ENCODE data around the gene MS4A7. TPM values are rescaled to one million over a fixed set of nuclear protein-coding genes. Genes with fewer than 3 reads are reported as not detected.

The MS4A7 gene
- total and polyA plus RNA-seq, 2 of the 4 experiments (the other 2 are of a cell fraction) = not detected

DNA sequence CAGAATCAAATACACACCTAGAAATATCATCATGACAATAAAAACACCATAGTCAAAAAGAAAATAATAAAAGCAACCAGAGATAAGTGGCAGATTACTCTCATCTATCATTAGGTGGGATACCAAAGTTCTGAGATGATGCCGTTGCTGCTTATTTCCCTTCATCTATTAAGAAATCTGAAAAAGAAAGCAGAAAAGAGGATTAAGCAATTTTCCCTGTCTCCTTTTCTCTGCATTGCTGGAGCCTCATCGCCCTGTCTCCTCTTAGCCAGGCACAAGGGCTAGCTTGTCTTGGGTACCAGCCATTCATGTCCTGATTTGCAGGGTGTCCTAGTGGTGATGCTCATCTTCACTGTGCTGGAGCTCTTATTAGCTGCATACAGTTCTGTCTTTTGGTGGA is 14.0 kb downstream of the MS4A7 start:
- no peaks in the 10 kb centered on the region for H3K79me1 ChIP-seq (ENCODE audit: low read depth in 1 of 2, low read length in 2 of 2)
- no peak overlapping the region for H3K18ac ChIP-seq (ENCODE audit: low read depth, low read length)
- no peaks in the 10 kb centered on the region for H3K36me3 ChIP-seq (ENCODE audit: control insufficient read depth, insufficient read depth, low read length)
- no peak overlapping the region for H2BK15ac ChIP-seq (ENCODE audit: low read depth, low read length)
- no peak overlapping the region for H3K4ac ChIP-seq (ENCODE audit: low read depth, low read length)
- no peak overlapping the region for H3K9ac ChIP-seq (ENCODE audit: low read depth, low read length)
- no peak overlapping the region for H4K91ac ChIP-seq (ENCODE audit: insufficient read depth, low read depth, low read length)
- H2AK9ac ChIP-seq (replicated peaks; ENCODE audit: low read depth, low read length, poor library complexity) = no peak overlapping the region
- no peak overlapping the region for H2AFZ ChIP-seq (replicated peaks; ENCODE audit: low read length, poor library complexity)
- H3K4me3 ChIP-seq (ENCODE audit: insufficient read depth, low read depth, low read length) = no peak overlapping the region
- no peaks in the 10 kb centered on the region for H4K20me1 ChIP-seq (ENCODE audit: insufficient read depth, low read length)
- intact Hi-C loops (cut with micrococcal nuclease) = no loop called here
- no peak overlapping the region for H3K14ac ChIP-seq (replicated peaks; ENCODE audit: low read depth, low read length)
- BruUV-seq (replicated peaks) = no TSS peak
- no peak for ATAC-seq (ENCODE audit: low read depth)
- no peak overlapping the region for H3K27ac ChIP-seq (ENCODE audit: insufficient read depth, low read length)
- no peak overlapping the region for H3K4me2 ChIP-seq (ENCODE audit: low read depth, low read length)
- no peaks in the 10 kb centered on the region for H3K4me1 ChIP-seq (ENCODE audit: control insufficient read depth, insufficient read depth, low read length)
- H2BK20ac ChIP-seq (ENCODE audit: low read depth, low read length) = no peak overlapping the region
- no peak overlapping the region for H3K23ac ChIP-seq (ENCODE audit: low read depth, low read length)
- no peaks in the 10 kb centered on the region for H3K27me3 ChIP-seq (ENCODE audit: control insufficient read depth, insufficient read depth, low read length)
- POLR2A ChIA-PET (ENCODE audit: unreplicated experiment) = no interaction called here
- no peak overlapping the region for H4K8ac ChIP-seq (ENCODE audit: low read depth in 2 of 2, low read length in 2 of 2)
- peaks cover 9% of the 10 kb centered on the region for H3K9me3 ChIP-seq (ENCODE audit: control insufficient read depth, insufficient read depth, low read length)
- no peak overlapping the region for H2AK5ac ChIP-seq (ENCODE audit: low read depth, low read length)
- no peaks in the 10 kb centered on the region for H3K9me1 ChIP-seq (ENCODE audit: insufficient read depth, low read length)
- WGBS, 2 experiments (ENCODE audit: extremely low coverage in 2 of 2, insufficient read length in 1 of 2) = no CpG with 5 or more reads among the region's 2 CpGs
- CTCF ChIA-PET = no interaction called here
- no peak overlapping the region for H3K56ac ChIP-seq (ENCODE audit: extremely low read depth, insufficient read depth, low read length)
- no peak overlapping the region for H2BK5ac ChIP-seq (ENCODE audit: low read depth, low read length, poor library complexity, severe bottlenecking)
- dilution Hi-C loops (cut with HindIII; ENCODE audit: low sequenced_read_pairs, unreplicated experiment) = no loop called here
- DNase-seq = no peak
- no peak overlapping the region for H4K5ac ChIP-seq (ENCODE audit: low read depth, low read length)
- no peak overlapping the region for H2BK120ac ChIP-seq (ENCODE audit: low read depth, low read length)
- TF ChIP-seq MXI1 (IDR thresholded peaks at IDR 0.05; ENCODE audit: borderline replicate concordance, low read depth, low read length) (no peak), RFX5 (IDR thresholded peaks at IDR 0.05; ENCODE audit: low read depth, low read length) (no peak), BHLHE40 (IDR thresholded peaks at IDR 0.05; ENCODE audit: low read depth, low read length) (no peak), MAFK (IDR thresholded peaks at IDR 0.05; ENCODE audit: low read depth, low read length) (no peak), CEBPB (IDR thresholded peaks at IDR 0.05; ENCODE audit: low read depth, low read length) (no peak), FOS (IDR thresholded peaks at IDR 0.05; ENCODE audit: low read depth, low read length) (no peak), RCOR1 (IDR thresholded peaks at IDR 0.05; ENCODE audit: insufficient replicate concordance, low read length) (no peak), SMC3 (IDR thresholded peaks at IDR 0.05; ENCODE audit: low read depth, low read length) (no peak)
- TF ChIP-seq, protein P1, sequence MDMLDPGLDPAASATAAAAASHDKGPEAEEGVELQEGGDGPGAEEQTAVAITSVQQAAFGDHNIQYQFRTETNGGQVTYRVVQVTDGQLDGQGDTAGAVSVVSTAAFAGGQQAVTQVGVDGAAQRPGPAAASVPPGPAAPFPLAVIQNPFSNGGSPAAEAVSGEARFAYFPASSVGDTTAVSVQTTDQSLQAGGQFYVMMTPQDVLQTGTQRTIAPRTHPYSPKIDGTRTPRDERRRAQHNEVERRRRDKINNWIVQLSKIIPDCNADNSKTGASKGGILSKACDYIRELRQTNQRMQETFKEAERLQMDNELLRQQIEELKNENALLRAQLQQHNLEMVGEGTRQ (IDR thresholded peaks at IDR 0.05; ENCODE audit: low read depth, low read length) = no peak
- in situ Hi-C loops (cut with MboI; ENCODE audit: low sequenced_read_pairs) = no loop called here
